GM21825 (cell line): ENCODE measurements around the gene PPFIA3.
"Not testable (repeated sequence)": the region's sequence is repeated elsewhere in the genome, so short reads cannot be mapped to it uniquely, and the experiment has no call there.

ENCODE experiments used
- ATAC-seq: cut with Tn5 transposase; IDR thresholded peaks from one replicate; pipeline ENCODE4 v1.9.1; 2021; ENCODE audit warnings: mild to moderate bottlenecking, moderate library complexity; ENCODE audit not compliant: unreplicated experiment

The PPFIA3 gene

DNA sequence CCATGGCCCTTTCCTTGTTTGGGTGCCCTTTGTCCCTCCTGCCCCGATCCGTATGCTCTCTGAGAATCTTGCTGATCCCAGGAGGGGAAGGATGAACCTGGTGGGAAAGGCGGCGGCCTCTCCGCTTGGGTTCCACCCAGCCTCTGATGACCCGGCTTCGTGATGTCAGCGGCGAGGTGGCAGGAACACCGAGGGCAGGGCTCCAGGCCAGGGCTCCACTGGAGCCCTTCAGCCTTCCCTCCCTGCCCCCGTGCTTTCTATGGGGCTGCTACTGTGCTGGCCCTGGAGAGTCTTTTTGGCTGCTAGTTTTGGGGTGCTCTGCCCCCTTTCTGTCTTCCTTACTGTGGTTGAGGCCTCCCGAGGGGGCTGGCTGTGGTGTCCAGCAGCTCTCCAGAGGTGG lies 17.0 kb upstream of the PPFIA3 start:
- no peak for ATAC-seq

DNA sequence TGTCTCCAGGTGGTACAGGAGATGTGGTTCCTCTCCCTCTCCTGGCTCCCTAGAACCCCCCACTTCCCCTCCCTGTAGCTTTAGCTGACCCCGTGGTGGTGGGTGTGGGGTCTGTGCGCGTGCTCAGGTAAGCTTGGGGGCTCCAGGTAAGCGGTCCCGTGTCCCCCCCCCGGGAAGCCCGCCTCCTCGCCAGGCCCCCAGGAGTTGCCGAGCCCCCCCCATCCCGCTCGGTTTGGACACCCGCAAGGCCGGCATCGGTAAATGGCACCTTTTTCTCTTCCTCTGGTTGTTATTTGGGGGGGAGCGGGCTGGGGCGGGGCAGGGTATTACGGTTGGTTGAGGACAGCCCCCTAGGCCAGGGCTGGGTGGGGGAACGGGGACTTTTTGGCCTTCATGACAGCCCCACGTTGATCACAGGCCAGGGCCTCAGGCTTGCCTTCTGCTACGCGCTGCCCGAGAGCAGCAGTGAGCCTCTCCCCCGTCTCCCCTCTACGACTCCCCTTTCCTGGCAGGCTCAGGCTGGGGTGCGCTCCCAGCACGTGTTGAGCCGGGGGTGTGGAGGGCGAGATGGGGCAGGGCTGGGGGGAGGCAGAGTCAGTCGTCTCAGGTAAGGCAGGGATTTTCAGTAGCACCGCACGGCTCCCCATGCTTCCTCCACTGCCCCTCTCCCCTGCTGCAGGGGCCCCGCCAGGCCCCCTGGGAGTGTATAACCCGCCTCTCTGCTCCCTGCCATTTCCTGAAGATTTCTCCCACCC lies 15.8 kb upstream of the PPFIA3 start:
- no peak for ATAC-seq

DNA sequence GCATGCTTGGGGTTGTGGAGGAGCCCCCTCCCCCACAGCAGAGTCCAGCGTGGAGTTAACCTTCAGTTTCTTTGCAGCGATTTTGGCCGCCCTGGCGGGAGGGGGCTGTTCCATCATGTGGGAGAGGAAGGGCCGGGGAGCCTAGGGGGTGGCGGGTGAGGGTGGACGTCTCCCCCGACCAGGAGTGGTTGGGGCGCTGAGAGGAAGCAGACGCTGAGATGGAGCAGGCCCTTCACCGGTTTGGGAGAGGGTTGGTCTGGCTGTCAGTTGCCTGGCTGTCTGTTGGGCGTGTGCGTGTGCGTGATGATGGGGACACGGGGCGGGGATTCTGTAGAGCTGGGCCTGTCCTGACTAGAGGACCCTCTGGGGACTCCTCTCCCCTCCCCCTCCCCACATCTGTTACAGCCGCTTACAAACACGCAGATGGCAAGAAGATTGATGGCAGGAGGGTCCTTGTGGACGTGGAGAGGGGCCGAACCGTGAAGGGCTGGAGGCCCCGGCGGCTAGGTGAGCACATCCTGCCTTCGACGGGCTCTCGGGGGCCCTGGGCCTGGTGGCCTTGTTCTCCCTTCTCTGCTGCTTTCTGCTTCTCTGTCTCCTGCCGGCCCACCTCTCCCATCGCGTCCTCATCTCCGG lies 15.0 kb upstream of the PPFIA3 start:
- ATAC-seq, result no peak

DNA sequence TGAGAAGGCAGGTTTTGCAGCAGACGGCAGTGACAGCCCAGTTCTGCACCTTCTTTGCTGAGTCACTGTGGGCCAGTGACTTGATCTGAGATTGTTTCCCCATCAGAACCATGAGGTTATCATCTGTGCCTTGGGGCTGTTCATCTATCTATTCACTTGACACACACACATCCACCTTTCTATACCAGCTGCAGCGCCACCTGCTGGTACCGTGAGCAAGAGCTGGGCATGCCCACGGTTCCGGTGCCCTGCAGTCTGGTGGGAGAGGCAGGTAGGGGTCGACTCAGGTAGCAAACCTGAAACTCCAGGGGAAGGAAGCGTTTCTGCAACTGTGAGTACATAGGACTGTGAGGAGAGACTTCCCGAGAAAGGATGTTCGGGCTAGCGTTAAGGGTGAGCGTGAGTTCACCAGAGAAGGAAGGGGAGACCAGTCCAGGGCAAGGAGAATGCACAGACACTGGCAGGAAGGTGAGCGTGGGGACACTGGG lies 12.7 kb upstream of the PPFIA3 start:
- no peak for ATAC-seq

DNA sequence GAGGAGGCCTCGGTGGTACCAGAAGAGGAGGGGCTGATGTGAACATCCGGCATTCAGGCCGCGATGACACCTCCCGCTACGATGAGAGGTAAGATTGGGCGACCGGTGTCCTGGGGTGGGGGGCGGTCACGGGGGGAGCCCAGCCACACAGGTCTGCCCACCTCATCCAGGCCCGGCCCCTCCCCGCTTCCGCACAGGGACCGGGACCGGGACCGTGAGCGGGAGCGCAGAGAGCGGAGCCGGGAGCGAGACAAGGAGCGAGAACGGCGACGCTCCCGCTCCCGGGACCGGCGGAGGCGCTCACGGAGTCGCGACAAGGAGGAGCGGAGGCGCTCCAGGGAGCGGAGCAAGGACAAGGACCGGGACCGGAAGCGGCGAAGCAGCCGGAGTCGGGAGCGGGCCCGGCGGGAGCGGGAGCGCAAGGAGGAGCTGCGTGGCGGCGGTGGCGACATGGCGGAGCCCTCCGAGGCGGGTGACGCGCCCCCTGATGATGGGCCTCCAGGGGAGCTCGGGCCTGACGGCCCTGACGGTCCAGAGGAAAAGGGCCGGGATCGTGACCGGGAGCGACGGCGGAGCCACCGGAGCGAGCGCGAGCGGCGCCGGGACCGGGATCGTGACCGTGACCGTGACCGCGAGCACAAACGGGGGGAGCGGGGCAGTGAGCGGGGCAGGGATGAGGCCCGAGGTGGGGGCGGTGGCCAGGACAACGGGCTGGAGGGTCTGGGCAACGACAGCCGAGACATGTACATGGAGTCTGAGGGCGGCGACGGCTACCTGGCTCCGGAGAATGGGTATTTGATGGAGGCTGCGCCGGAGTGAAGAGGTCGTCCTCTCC lies 11.5 kb upstream of the PPFIA3 start:
- ATAC-seq, result no peak

DNA sequence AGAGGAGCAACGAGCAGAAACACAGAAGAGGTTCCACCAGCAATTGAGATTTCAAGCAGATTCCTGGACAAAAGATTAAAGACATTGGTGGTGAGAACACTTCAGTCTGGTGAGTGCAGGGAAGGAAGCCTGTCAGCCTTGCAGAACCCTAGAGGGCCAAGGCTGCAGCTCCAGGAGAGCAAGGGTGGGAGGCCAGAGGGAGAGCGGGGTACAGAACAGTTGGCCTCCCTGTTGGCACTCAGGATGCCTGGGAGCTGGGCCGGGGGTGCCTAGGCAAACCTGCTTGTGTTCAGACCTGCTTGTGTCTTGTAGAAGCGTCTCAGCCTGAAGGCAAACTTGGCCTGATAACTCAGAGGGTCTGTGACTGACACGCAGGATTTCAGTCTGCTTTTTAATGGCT lies 10.3 kb upstream of the PPFIA3 start:
- no peak for ATAC-seq

DNA sequence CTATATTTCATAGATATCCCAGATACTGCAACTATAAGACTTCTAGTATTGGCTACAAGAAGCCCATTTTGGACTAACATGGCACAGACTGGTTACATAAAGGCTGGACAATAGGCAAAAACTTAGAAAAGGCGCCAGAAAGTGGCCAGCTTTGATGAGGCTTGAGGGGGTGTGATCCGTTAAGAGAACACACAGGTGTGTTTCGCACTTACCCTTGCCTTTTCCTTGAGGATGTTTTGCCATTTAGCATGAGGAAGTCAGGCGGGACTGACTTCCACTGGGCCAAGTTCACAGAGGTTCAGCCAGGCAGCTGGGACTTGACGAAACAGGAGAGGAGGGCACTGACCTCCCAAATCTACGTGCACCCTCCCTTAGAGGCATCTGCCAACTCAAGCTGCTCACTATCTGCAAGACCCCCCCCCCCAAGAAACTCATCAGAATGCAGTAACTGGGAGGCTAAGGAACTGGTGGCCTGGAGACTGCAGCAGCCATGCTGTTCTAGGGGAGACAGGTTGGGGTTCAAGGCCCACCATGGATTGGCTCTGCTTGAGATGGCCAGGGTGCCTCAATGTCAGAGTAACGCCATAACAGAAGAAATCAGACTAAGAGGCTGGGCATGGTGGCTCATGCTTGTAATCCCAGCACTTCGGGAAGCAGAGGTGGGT lies 9.6 kb upstream of the PPFIA3 start:
- ATAC-seq, result no peak

DNA sequence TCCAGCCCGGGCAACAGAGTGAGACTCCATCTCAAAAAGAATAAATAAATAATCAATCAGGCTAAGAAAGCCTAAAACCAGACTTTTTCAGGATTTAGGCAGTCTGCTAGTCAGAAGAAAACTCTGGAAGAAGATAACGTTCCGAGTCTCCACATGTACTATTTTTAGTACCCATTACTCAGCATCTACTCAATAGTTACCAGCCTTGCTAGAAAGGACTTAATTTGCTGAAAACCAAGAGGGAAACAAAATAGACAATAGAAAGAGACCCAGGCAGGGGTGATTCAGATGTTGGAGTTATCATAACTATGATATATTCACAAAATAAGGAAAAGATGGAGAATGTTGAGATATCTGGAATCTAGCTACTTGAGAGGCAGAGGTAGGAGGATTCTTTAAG lies 8.8 kb upstream of the PPFIA3 start:
- ATAC-seq, result no peak

DNA sequence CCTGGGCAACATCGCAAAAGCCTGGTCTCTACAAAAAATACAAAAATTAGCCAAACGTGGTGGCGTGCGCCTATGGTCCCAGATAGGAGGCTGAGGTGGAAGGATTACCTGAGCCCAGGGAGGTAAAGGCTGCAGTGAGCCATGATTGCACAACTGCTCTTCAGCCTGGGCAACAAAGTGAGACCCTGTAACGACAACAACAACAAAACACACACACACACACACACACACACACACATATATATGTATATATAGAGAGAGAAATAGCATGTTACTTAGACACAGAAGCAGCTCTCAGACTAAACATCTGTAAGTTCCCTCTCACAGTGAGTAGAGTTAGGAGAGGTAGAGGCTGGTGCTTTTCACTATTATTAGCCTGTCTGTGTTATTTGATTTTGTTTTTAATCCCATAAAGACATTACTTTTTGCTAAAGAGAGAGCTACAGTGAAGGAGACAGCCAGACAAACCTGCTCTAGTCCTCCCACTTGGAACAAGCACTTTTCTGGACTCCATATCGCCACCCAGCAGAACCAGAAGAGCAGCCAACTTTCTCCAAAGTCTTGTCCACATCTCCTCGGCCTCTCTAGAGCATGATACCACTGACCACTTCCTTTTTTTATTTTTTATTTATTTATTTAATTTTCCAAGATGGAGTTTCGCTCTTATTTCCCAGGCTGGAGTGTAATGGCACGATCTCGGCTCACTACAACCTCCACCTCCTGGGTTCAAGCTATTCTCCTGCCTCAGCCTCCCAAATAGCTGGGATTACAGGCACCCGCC lies 7.9 kb upstream of the PPFIA3 start:
- no peak for ATAC-seq

DNA sequence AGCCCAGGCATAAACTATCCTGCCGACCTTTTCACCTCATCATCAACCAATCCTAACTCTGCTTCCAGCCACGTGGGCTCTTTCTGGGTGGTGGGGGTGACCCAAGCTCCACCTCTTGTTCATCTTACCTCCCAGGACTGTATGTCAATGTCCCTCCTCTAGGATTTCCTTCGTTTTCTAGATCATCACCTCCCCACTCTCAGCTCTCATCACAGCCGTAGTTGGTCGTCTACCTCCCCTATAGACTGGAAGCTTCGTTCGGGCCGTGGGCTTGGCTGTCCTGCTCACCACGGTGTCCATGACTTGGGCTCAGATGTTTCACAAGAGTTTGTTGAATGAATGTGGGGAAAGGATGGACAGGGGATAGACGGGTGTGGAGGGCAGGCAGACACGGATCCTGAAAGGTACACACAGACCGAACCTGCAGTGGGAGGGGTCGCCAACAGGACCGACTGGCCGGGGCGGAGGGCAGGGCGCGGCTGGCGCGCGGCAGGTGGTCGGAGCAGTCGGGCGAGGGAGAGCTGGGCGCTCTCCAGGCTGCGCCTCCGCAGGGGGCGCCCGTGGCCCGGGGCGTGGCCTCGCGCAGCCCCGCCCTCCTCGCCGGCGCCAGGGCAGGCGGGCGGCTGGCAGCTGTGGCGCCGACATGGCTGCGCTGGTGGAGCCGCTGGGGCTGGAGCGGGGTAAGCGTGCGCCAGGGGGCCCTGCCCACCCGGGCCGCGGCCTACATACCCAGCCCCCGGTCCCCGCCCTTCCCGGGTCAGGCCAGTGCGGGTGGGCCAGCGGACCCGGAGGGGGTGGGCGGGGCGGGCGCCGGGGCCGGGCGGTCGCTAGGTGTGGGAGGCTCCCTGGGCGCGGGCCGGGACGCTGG lies 5.3 kb upstream of the PPFIA3 start, which contains the start of gene LIN7B:
Gene LIN7B (plus strand): TSS at position 609 of the 868 bp plus-strand sequence. CDS start 35 bp downstream, at position 644.
- peak; percentile 44 for ATAC-seq

DNA sequence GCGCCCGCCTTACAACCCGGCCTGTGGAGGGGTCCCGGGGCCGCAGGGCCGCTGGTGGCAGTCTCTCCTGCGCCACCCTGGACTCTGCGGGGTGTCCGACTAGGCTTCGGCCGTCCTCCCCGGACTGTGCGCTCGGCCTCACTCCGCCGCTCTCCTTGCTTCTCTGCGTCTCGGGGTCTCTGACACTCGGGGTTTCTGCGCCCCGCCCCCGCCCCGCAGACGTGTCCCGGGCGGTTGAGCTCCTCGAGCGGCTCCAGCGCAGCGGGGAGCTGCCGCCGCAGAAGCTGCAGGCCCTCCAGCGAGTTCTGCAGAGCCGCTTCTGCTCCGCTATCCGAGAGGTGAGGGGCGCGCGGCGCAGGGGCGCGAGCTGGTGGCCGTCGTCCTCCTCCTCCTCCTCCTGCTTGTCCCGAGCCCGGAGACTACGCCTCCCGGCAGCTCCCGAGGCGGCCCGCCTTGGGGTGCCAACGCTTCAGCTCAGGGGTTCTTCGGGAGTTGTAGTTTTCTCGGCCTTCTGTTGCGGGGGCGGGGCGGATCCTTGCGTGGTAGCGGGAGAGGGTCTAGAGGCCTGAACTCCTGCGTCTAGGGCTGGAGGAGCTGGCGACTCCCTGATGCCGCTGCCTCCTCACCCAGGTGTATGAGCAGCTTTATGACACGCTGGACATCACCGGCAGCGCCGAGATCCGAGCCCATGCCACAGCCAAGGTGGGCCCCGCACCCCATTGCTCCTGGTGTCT lies 4.5 kb upstream of the PPFIA3 start:
- ATAC-seq, result no peak

DNA sequence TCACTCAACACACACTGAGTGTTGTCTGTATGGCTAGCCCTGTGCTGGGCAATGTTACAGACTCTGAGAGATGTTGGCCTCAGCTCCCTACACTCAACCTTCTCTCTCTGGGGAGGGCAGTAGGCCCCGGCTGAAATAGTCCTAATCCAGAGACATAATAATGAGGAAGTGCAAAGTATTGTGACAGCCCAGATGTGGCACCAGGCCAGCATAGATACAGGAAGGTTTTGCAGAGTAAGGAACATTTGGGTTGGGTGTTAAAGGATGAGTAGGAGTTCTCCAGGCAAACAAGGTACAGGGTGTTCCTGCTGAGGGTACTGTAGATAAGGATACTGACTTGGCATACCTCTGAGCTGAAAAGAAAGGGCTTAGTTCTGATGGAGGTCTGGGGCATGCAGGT lies 2.8 kb upstream of the PPFIA3 start:
- no peak for ATAC-seq

DNA sequence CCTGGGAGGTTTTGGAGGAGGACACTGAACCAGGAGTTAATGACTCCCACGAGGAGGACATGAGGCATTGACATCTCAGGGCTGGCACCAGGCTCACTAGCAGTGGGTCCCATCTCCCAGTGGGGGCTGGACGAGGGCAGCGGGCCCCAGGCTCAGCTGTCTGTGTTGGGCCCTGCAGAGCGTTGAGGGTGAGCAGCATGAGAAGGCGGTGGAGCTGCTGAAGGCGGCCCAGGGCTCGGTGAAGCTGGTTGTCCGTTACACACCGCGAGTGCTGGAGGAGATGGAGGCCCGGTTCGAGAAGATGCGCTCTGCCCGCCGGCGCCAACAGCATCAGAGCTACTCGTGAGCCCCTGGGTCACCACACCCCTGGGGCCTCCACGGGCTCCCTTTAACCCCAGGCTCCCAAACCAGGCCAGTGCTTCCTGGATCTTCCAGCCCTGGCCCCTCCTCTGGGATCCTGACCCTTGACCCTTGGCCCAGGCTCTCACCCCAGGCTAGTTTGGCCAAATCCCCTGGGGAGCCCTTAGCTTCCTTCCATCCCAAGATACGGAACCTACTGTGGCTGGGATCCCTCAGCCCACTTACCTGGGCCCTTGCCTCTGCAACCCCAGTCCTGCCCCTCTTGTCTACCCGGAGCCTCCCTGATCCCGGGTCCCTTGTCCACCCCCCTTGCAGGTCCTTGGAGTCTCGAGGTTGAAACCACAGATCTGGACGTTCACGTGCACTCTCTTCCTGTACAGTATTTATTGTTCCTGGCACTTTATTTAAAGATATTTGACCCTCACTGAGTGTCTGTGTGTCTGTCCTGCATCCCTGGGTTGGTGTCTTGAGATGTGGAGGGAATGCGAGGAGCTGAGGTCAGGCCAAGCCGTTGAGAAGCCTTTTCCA lies 1.4 kb upstream of the PPFIA3 start:
- no peak for ATAC-seq

DNA sequence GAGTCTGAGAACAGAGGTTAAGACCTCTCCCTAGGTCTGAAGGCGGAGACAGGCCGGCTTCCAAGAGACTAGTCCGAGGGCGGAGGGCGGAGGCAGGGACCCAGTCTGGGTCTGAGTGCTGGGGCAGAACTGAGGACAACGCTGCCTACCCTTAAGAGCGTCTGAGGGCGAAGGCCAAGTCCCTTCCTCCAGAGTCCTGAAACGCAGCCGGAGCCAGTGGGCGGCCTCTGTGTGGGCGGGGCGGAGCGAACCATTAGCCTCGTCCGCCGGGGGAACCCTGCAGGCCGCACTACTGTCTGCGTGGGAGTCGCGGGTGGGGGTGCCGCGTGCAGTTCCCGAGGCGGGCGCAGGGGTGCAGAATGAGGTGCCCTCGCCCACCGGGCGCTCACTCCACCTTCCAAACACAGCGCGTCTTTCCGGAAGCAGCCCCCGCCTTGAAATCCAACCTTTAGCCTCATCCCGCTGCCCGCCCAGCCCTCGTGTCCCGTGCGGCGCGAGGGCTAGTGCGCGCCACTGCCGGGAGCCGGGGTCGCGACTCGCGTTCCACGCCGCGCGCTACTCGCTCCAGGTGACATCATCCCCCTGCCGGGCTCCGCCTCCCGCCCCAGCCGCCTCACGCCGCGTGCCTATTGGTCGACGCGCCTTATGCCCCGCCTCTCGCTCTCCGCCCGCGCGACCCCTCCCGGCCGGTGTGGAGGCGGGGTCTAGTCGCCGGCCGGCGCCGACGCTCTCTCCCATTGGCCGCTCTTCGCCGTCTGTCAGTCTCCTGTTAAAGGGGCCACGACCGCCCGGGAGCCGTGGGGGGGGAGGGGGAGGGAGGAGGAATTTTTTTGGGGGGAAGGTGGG lies 556 bp upstream of the PPFIA3 start, which contains the start of gene C19orf73:
Gene C19orf73 (minus strand): TSS at position 579 of the 846 bp plus-strand sequence. CDS start 121 bp downstream, at position 458.
- peak; percentile 71 for ATAC-seq

DNA sequence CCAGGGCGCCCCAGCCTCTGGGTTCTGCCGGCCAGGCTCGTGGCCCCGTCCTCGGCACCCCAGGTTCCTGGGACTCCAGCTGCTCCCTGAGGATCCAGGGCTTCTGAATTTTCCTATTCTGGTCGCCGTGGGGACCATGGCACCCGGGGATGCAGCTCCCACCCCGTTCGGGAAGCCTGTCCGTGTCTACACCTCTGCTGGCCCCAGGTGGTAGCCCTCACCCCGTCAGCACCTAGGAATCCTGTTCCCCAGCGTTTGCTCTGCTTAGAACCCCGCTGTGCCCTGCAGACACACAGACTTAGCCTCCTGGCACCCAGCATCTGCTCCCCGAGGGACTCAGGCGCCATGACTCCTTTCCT lies 960 bp downstream of the PPFIA3 start:
- ATAC-seq, result no peak

DNA sequence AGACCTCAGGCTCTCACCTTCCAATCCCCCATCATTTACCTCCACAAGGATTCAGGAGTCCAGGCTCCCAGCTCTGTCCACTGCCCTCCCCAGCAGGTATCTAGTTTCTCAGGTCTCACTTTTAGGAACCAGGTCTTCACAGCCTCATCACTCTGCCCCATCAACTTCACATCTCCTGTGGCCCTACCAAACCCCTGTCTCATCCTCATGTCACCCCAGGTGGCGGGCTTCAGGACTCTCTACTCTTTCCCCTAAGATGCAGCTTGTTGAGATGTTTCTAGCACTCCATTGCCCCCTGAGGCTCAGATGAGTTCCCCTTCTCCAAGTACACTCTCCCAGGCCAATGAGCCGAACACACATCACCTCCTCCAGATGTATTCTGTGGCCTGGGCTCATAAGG lies 1.5 kb downstream of the PPFIA3 start:
- ATAC-seq, result no peak

DNA sequence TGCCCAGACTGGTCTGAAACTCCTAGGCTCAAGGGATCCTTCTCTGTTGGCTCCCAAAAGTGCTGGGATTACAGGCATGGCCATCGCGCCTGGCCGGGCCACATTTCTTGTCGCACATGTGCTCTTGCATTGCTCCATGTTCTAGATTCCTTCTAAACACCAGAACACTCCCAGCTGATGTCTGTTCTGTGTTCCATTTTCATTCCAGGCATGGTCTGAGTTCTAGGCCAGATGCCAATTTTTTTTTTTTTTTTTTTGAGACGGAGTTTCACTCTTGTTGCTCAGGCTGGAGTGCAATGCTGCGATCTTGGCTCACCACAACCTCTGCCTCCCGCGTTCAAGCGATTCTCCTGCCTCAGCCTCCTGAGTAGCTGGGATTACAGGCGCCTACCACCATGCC lies 2.5 kb downstream of the PPFIA3 start:
- ATAC-seq, result not testable (repeated sequence)
